ENCODE measurements around the gene TSGA10IP.
"Not testable (repeated sequence)": the region's sequence is repeated elsewhere in the genome, so short reads cannot be mapped to it uniquely, and the experiment has no call there.

The TSGA10IP gene

DNA sequence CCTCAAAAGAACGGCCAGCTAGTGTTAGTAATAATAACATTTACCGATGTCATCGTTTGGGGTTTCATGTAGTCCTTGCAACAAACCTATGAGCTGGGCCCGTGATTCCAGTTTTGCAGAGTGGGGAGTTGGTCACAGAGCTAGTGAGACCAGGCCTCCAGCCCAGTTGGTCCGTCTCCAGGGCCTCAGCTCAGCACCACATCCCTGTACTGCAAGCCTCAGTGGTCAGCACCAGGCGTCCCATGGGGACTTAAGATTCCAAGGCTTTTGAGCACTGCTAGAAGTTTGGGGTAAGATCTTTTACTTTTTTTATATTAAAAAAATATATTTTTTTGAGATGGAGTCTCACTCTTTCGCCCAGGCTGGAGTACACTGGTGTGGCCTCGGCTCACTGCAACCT, 1.1 kb upstream of the TSGA10IP start:
- no peak for DNase-seq (ENCODE audit: low read depth)
- H3K4me3 ChIP-seq (ENCODE audit: low read depth, low read length) = no peak overlapping the region

DNA sequence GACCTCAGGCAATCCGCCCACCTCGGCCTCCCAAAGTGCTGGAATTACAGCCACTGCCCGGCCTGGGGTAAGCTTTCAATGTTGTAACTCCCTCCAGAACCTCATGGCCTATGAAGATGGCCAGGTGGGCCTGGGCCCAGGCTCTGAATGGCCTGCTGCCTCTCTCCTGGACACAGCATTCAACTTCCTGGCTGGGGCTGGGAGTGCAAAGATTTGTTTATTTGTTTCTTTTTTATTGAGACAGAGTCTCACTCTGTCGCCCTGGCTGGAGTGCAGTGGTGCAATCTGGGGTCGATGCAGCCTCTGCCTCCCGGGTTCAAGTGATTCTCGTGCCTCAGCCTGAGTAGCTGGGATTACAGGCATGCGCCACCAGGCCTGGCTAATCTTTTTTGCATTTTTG, 513 bp upstream of the TSGA10IP start:
- H3K4me3 ChIP-seq (ENCODE audit: low read depth, low read length) = no peak overlapping the region
- no peak for DNase-seq (ENCODE audit: low read depth)

- no peak overlapping the region for H3K4me3 ChIP-seq (ENCODE audit: low read depth, low read length)
- no peak for DNase-seq (ENCODE audit: low read depth)
Observed at GRCh38 chr11:65945941-65946558, 770 bp downstream of the TSGA10IP start.

DNA sequence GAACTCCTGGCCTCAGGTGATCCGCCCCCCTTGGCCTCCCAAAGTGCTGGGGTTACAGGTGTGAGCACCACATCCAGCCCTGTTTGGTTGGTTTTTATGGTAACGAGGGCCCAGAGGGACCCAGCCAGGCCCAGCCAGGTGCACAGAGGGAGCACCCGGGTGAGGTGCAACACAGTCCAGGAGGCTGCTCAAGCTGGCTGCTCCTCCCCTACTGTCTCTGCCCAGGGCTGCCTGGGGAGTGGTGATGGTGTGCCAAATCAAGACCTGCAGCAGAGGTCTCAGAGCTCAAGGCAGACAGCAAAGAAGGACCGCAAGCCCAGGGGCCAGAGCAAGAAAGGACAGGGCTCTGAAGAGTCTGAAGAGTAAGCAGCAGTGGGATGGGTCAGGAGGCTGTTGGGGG, 1.4 kb downstream of the TSGA10IP start:
- DNase-seq (ENCODE audit: low read depth) = no peak
- no peak overlapping the region for H3K4me3 ChIP-seq (ENCODE audit: low read depth, low read length)

GRCh38 chr11:65947133-65947532, 1.9 kb downstream of the TSGA10IP start:
- H3K4me3 ChIP-seq (ENCODE audit: low read depth, low read length) = no peak overlapping the region
- no peak for DNase-seq (ENCODE audit: low read depth)

- no peak for DNase-seq (ENCODE audit: low read depth)
- H3K4me3 ChIP-seq (ENCODE audit: low read depth, low read length) = no peak overlapping the region
Observed at GRCh38 chr11:65947603-65948125, 2.4 kb downstream of the TSGA10IP start.

GRCh38 chr11:65950711-65951110, 5.4 kb downstream of the TSGA10IP start:
- not testable (repeated sequence) for H3K4me3 ChIP-seq (ENCODE audit: low read depth, low read length); DNase-seq (ENCODE audit: low read depth)

GRCh38 chr11:65951641-65952040, 6.4 kb downstream of the TSGA10IP start:
- not testable (repeated sequence) for DNase-seq (ENCODE audit: low read depth); H3K4me3 ChIP-seq (ENCODE audit: low read depth, low read length)

GRCh38 chr11:65952052-65952521, 6.8 kb downstream of the TSGA10IP start:
- DNase-seq (ENCODE audit: low read depth) = no peak

GRCh38 chr11:65953471-65953870, 8.2 kb downstream of the TSGA10IP start:
- no peak overlapping the region for H3K4me3 ChIP-seq (ENCODE audit: low read depth, low read length)
- DNase-seq (ENCODE audit: low read depth) = no peak

More at GRCh38 chr11:65952052-65952521, 6.8 kb downstream of the TSGA10IP start:
- no peak overlapping the region for H3K4me3 ChIP-seq (ENCODE audit: low read depth, low read length)

- no peak for DNase-seq (ENCODE audit: low read depth)
- no peak overlapping the region for H3K4me3 ChIP-seq (ENCODE audit: low read depth, low read length)
Observed at GRCh38 chr11:65954771-65955170, 9.5 kb downstream of the TSGA10IP start.

- DNase-seq (ENCODE audit: low read depth) = no peak
- no peak overlapping the region for H3K4me3 ChIP-seq (ENCODE audit: low read depth, low read length)
Observed at GRCh38 chr11:65958291-65958690, 13.0 kb downstream of the TSGA10IP start.

- H3K4me3 ChIP-seq (ENCODE audit: low read depth, low read length) = no peak overlapping the region
- no peak for DNase-seq (ENCODE audit: low read depth)
Observed at GRCh38 chr11:65958774-65959420, 13.6 kb downstream of the TSGA10IP start.

DNA sequence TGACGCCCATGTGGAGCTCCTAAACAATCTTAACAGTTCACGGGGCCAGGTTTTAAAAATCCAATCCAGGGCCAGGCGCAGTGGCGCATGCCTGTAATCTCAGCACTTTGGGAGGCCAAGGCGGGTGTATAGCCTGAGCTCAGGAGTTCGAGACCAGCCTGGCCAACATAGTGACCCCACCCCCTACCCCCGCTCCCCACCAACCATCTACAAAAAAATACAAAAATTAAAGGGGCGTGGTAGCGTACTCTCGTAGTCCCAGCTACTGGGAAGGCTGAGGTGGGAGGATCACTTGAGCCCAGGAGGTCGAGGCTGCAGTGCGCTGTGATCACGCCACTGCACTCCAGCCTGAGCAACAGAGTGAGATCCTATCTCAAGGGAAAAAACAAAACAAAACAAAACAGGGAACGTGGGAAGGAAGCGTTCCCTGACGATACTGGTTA, 15.6 kb downstream of the TSGA10IP start:
- DNase-seq (ENCODE audit: low read depth) = no peak
- peak overlapping the region; percentile 93 for H3K4me3 ChIP-seq (ENCODE audit: low read depth, low read length)

DNA sequence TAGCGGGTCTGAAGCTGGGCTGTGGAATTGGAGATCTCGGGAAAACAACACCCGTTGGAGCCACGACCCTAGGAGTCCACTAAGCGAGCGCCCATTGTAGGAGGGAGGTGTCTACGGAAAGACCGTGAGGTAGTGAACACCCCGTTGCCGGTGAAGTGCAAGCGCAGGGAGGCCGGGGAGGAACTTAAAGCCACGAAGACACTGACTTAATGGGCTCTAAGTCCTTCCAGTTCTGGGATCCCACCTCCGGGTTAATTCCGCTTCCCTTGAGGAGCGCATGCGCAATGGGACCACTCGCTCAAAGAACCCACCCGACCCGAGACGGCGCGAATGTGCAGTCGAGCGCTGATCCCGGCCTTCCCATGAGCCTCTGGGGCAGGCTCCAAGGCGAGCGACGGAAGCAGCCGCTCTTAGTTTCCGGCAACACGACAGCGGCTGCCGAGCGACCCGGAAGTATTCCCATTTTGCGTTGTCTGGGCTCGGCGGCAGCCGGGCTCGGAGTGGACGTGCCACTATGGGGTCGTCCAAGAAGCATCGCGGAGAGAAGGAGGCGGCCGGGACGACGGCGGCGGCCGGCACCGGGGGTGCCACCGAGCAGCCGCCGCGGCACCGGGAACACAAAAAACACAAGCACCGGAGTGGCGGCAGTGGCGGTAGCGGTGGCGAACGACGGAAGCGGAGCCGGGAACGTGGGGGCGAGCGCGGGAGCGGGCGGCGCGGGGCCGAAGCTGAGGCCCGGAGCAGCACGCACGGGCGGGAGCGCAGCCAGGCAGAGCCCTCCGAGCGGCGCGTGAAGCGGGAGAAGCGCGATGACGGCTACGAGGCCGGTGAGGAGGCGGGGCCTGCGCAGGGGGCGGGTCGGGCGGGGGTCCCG, 16.2 kb downstream of the TSGA10IP start, which contains the start of gene SART1:
Gene SART1 (plus strand): TSS at position 468 of the 874 bp plus-strand sequence. CDS start 47 bp downstream, at position 515.
- peak within 1 kb of the TSS; percentile 93 for H3K4me3 ChIP-seq (ENCODE audit: low read depth, low read length)
- DNase-seq (ENCODE audit: low read depth) = peak; percentile 90

GRCh38 chr11:65962141-65962564, 16.9 kb downstream of the TSGA10IP start:
- DNase-seq (ENCODE audit: low read depth) = no peak
- H3K4me3 ChIP-seq (ENCODE audit: low read depth, low read length) = peak overlapping the region; percentile 93

DNA sequence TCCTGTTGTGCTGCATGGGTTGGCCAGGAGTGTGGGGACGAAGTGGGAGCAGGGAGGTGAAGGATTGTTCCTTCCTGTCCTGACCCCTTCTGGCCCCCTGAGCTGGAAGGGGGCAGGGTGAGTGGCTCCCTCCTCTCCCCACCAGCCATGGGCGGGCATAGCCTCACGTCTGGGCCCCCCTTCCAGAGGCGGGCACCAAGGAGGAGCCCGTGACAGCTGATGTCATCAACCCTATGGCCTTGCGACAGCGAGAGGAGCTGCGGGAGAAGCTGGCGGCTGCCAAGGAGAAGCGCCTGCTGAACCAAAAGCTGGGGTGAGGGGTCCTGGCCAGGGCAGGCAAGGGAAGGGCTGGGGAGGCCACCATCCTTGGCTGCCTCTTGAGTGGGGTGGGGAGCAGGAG, 19.6 kb downstream of the TSGA10IP start:
- DNase-seq (ENCODE audit: low read depth) = no peak
- no peak overlapping the region for H3K4me3 ChIP-seq (ENCODE audit: low read depth, low read length)

GRCh38 chr11:65965986-65966762, 20.9 kb downstream of the TSGA10IP start:
- H3K4me3 ChIP-seq (ENCODE audit: low read depth, low read length) = no peak overlapping the region
- DNase-seq (ENCODE audit: low read depth) = no peak

DNA sequence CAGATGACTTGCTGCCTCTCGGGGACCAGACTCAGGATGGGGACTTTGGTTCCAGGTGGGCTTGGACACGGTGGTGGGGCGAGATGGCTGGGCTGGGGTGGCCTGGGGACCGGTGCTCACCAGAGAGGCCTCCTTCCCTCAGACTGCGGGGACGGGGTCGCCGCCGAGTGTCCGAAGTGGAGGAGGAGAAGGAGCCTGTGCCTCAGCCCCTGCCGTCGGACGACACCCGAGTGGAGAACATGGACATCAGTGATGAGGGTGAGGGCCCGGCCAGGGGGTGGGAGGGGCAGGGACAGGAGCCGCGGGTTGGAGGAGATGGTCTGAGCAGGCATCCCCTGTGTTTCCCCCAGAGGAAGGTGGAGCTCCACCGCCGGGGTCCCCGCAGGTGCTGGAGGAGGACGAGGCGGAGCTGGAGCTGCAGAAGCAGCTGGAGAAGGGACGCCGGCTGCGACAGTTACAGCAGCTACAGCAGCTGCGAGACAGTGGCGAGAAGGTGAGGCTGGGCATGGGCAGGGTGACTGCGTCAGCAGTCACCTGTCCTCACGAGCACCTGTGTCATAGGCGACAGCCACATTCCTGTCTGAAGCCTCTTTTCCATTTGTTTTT, 22.2 kb downstream of the TSGA10IP start:
- no peak overlapping the region for H3K4me3 ChIP-seq (ENCODE audit: low read depth, low read length)
- no peak for DNase-seq (ENCODE audit: low read depth)
